Activated CD4-positive, alpha-beta T cell treated with anti-CD3 and anti-CD28 coated beads, Interleukin-2, amount 10 ng/mL, durations not matched to agents 7 days and 5 days (primary cell): ENCODE data around the gene CLDN14. TPM values are rescaled to one million over a fixed set of nuclear protein-coding genes. Genes with fewer than 3 reads are reported as not detected.

Experiments used
- CTCF ChIA-PET: fragments of 350-600 bp; sonication (Branson Sonifier 250); formaldehyde crosslinking; loops from one replicate; lab custom pipeline; 2021; ENCODE audit warnings: antibody characterized with exemption; lab: Charles Lee
- POLR2A ChIA-PET: fragments of 350-600 bp; sonication (Branson Sonifier 250); formaldehyde crosslinking; loops from one replicate; lab custom pipeline; 2021; ENCODE audit warnings: antibody characterized with exemption; lab: Charles Lee
- DNase-seq: peaks from one replicate; pipeline ENCODE4 v3.0.0-alpha.2; 2020
- H3K27ac Mint-ChIP-seq: one replicate; pipeline ENCODE4 v1.8.0; 2021; ENCODE audit warnings: mild to moderate bottlenecking, moderate library complexity, mixed read lengths
- H3K27me3 Mint-ChIP-seq: one replicate; pipeline ENCODE4 v1.8.0; 2021; ENCODE audit warnings: mixed read lengths
- H3K36me3 Mint-ChIP-seq: one replicate; pipeline ENCODE4 v1.8.0; 2021; ENCODE audit warnings: low read depth, mixed read lengths
- H3K4me1 Mint-ChIP-seq: one replicate; pipeline ENCODE4 v1.8.0; 2021; ENCODE audit warnings: mixed read lengths
- H3K4me3 Mint-ChIP-seq: one replicate; pipeline ENCODE4 v1.8.0; 2021; ENCODE audit warnings: mild to moderate bottlenecking, moderate library complexity, mixed read lengths
- H3K9me3 Mint-ChIP-seq: one replicate; pipeline ENCODE4 v1.8.0; 2021; ENCODE audit warnings: mixed read lengths
- total RNA-seq, 2 experiments: library from RNA; stranded (reverse); gene quantifications; one replicate each; pipeline ENCODE4 v1.2.3, GENCODE V29; 2021

The CLDN14 gene, protein sequence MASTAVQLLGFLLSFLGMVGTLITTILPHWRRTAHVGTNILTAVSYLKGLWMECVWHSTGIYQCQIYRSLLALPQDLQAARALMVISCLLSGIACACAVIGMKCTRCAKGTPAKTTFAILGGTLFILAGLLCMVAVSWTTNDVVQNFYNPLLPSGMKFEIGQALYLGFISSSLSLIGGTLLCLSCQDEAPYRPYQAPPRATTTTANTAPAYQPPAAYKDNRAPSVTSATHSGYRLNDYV
- not detected for total RNA-seq

DNA sequence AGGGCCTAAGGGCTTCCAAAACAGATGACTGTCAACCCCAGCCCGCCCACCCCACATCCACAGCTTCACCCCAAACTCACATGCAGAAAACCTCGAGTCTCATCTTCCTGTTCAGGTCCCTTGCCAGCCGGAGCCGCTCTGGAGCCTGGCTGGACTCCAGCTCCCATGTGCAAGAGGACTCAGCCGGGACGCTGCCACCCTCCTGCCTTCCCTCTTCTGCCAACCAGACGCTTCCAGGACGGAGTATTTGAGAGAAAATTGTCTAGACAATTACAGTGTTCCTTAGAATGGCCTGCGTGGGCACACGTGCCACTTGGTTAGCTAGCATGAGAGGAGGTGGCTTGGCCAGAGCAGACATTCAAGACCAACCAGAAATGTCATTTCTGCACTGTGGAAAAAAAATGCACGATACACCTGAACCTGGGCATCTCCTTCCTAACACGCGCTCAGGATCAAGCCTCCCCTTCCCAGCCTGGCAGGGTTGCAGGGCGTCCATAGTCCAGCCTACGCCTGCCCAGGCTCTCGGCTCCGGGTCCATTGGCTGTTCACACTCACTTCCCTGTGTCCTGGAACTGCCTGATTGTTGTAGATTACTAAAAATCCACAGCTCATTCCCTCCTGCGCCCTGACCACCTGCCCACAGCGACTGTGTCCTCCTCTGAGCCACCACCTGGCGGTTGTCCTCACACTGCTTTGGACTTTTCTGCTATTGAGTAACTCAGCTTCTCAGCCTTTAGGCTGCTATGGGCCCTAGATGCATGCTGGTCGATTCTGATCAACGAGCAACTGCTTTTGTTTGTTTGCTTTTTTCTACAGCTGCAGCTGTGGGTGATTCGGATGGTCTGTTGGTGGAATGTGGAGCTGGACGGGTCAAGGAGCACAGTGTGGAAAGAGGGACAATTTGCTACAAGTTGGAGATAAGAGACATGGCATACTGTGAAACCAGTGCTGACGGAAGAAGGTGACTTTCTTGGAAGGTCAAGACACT is at the start of gene CLDN14:
CLDN14 (minus strand) TSS at position 708 of the 988 bp plus-strand sequence. CDS start 18,427 bp downstream, outside the sequence.
- Mint-ChIP-seq H3K4me1 (no peaks in the 10 kb centered on the region), H3K27ac (no peak within 1 kb of the TSS), H3K4me3 (no peak within 1 kb of the TSS), H3K27me3 (peaks cover 4% of the 10 kb centered on the region), H3K36me3 (no peaks in the 10 kb centered on the region), H3K9me3 (no peaks in the 10 kb centered on the region)
- no peak for DNase-seq
- CTCF ChIA-PET: interaction anchor here (0.7 kb wide), 1 partner anchor 1303 kb away, joined by 3 read pairs; no protein-coding TSS in a partner anchor
- POLR2A ChIA-PET: no interaction called here

DNA sequence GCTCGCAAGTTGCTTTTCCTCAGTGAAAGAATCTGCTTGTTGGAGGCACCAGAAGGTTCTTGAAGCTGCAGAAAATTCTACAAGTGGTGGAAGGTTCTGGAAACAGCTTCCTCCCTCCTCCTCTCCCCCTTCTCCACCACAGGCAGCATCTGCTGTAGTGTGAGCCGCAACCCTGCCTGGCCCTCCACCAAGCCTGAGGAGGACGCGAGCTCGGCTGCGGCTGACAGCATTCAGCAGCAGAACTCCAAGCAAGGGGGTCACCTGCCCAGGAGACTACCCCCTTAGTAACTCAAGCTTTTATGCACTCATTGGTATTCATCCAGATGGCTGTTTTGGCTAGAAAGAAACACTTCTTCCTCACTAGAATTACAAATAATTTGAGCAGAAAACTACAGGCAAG is 48.8 kb upstream of the CLDN14 start:
- Mint-ChIP-seq H3K9me3 (no peaks in the 10 kb centered on the region), H3K27me3 (peaks cover 2% of the 10 kb centered on the region), H3K4me1 (no peaks in the 10 kb centered on the region), H3K36me3 (no peaks in the 10 kb centered on the region), H3K4me3 (no peak overlapping the region), H3K27ac (no peak overlapping the region)
- ChIA-PET CTCF (no interaction called here), POLR2A (no interaction called here)
- no peak for DNase-seq

DNA sequence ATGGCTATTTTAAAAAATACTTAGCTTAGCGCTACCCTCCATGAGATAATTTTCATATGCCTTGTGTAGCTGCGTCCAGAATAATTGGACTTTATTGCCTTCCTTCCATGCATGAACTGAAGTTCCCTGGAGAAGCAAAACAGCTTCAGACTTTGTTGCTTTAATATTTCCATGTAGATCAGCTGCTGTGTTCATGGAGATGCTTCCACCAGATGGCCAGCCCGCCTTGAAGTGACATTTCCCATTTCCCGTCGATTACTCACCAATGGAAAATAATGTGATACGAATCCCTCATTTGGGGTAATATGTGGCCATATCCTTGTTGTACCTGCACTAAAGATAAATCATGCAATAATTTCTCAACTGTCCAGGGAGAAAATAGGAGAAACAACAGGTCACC is 47.4 kb upstream of the CLDN14 start:
- DNase-seq: no peak
- H3K4me1 Mint-ChIP-seq: no peaks in the 10 kb centered on the region
- no peak overlapping the region for H3K27ac Mint-ChIP-seq
- no peak overlapping the region for H3K4me3 Mint-ChIP-seq
- POLR2A ChIA-PET: no interaction called here
- H3K36me3 Mint-ChIP-seq: no peaks in the 10 kb centered on the region
- CTCF ChIA-PET: no interaction called here
- peaks cover 2% of the 10 kb centered on the region for H3K27me3 Mint-ChIP-seq
- H3K9me3 Mint-ChIP-seq: no peaks in the 10 kb centered on the region

DNA sequence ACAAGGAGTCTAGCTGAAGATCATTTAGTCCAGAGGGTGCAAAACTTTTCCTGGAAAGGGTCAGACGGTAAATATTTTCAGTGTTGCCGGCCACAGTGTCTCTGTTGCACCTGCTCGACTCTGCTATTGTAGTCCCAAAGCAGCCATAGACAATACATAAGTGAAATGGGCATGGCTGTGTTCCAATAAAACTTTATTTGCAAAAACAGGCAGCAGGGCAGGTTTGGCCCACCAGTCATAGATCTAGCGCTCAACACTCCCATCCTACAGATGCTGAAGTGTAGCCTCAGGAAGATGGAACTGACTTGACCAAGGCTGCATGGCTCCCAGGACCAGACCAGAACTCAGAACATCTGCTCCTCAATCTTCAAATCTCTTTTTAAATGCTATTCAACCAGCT is 46.2 kb upstream of the CLDN14 start:
- Mint-ChIP-seq H3K4me1 (no peaks in the 10 kb centered on the region), H3K27me3 (peaks cover 2% of the 10 kb centered on the region), H3K27ac (no peak overlapping the region), H3K4me3 (no peak overlapping the region), H3K9me3 (peaks cover 2% of the 10 kb centered on the region), H3K36me3 (no peaks in the 10 kb centered on the region)
- ChIA-PET POLR2A (no interaction called here), CTCF (no interaction called here)
- DNase-seq: no peak

DNA sequence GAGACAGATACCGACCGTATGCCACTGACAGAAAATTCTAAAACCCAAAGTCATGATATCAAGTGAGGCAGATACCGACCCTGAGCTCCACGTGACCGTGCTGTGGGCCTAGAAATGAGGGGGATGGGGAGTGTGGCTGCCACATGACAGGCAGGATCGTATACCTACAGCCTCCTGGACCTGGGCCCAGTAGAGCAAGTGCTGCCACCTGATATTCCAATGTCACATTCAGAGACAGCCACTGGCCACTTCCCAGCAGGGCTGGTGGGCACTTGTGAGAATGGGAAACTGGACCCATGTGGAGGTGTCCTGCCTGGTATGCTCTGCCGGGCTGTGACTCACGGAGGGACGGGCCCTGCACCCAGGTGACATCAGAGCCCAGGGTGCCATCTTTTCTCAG is 44.6 kb upstream of the CLDN14 start:
- CTCF ChIA-PET: no interaction called here
- no peaks in the 10 kb centered on the region for H3K27me3 Mint-ChIP-seq

DNA sequence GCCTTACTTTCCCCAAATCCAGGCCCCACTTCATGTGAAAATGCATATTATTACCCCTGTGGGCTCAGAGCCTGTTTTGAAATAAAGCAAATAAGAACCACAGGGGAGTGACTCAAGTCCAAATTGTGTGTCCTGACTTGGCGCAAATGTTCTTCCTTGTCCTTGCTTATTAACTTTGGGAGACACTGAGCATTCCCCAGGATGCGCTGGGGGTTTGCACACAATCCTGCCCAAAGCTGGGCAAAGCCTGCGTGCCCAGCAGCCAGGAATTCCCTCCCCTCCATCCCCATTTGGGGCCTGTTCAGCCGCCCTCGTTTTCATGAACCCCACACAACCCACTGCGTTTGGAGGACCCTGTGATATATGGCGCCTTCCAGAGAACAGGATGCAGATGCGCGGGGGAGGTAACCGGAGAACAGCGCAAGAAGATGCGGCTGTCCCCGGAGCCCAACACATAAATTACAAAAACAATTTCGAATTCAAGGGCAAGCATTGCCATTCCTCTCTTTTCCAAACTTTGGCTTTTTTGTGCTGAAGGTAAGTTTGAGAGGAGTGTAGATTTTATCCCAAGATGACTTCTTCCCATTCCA is 42.4 kb upstream of the CLDN14 start:
- CTCF ChIA-PET: interaction anchor here (0.5 kb wide), 1 partner anchor 108 kb away, joined by 5 read pairs; no protein-coding TSS in a partner anchor
- Mint-ChIP-seq H3K27me3 (no peaks in the 10 kb centered on the region), H3K27ac (no peak overlapping the region), H3K36me3 (no peaks in the 10 kb centered on the region), H3K4me3 (no peak overlapping the region), H3K9me3 (peaks cover 2% of the 10 kb centered on the region), H3K4me1 (no peaks in the 10 kb centered on the region)
- POLR2A ChIA-PET: no interaction called here
- no peak for DNase-seq

More for the DNA sequence above, 44.6 kb upstream of the CLDN14 start:
- Mint-ChIP-seq H3K9me3 (peaks cover 2% of the 10 kb centered on the region), H3K4me3 (no peak overlapping the region), H3K4me1 (no peaks in the 10 kb centered on the region), H3K27ac (no peak overlapping the region), H3K36me3 (no peaks in the 10 kb centered on the region)
- DNase-seq: no peak
- POLR2A ChIA-PET: no interaction called here

DNA sequence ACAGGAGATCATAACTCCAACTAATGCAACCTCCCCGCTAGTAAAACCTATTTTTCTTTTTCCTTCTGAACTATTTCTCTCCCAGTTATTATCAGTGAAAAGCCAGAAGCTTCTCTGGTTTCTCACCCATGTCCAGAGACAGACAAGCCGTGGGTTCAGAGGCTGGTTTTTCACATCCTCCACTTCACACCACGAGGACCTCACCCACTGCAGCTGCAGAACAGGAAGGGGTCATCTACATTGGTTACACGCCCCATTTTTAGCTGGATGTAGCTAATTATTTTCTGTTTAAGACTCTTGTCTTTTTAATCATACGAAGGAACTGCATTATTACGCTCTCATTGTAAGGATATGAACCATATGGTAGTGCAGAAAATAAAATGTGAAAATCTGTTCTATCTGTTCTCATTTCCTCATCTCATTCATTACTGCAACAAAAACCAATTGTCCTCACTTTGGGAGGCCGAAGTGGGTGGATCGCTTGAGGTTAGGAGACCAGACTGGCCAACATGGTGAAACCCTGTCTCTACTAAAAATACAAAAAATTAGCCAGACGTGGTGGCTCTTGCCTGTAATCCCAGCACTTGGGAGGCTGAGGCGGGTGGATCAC is 39.1 kb upstream of the CLDN14 start:
- CTCF ChIA-PET: no interaction called here
- Mint-ChIP-seq H3K9me3 (peaks cover 2% of the 10 kb centered on the region), H3K36me3 (no peaks in the 10 kb centered on the region), H3K27ac (no peak overlapping the region), H3K4me3 (no peak overlapping the region), H3K27me3 (peaks cover 2% of the 10 kb centered on the region), H3K4me1 (no peaks in the 10 kb centered on the region)
- POLR2A ChIA-PET: no interaction called here
- DNase-seq: no peak

DNA sequence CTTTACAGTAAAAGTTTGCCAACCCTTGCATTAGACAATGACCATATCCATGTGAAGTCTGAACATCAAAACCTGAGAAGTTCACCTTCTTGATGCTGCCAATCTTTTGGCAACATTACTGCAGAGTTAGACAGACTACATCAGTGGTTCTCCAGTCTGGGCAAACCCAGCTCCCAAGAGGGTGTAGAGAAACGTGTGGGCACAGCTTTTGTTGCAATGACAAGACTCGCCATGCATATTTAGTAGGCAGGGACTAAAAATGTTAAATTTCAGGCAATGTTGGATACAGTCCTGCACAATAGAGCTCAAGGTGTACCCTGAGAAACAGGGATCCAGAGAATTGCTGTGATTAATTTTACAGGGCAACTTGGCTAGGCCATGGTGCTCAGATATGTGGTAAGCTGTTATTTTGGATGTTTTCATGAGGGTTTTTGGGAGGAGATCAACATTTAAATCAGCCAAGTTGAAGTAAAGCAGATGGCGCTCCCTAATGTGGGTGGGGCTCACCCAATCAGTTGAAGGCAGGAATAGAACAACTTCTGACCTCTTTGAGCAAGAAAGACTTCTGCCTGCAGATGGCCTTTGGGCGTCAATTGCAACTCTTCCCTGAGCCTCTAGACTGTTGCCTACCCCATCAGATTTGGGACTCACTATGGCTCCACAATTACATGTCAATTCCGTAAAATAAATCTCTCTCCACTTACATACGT is 37.6 kb upstream of the CLDN14 start:
- POLR2A ChIA-PET: no interaction called here
- Mint-ChIP-seq H3K4me3 (no peak overlapping the region), H3K36me3 (no peaks in the 10 kb centered on the region), H3K27me3 (peaks cover 3% of the 10 kb centered on the region), H3K9me3 (peaks cover 2% of the 10 kb centered on the region), H3K4me1 (no peaks in the 10 kb centered on the region), H3K27ac (no peak overlapping the region)
- no peak for DNase-seq
- CTCF ChIA-PET: no interaction called here

DNA sequence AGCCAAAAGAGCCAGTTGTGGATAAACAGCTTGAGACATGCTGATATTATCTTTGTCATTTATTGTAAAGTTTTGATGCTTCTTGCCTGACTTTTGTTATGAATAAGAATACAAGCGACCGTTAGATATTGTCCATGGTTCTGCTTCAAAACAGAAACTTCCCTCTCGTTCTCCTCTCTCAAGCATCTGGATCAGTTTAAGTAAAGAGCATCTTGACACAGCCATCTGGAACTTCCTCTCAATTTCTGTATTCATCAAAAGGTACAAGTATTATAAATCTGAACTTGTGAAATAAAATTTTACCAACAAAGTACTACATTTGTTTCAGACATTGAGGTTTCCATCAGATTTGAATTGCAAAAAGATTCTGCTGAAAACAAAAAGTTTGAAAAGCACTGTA is 36.4 kb upstream of the CLDN14 start:
- Mint-ChIP-seq H3K27me3 (peaks cover 10% of the 10 kb centered on the region), H3K4me3 (no peak overlapping the region), H3K9me3 (no peaks in the 10 kb centered on the region), H3K27ac (no peak overlapping the region), H3K36me3 (no peaks in the 10 kb centered on the region), H3K4me1 (peaks cover 3% of the 10 kb centered on the region)
- CTCF ChIA-PET: no interaction called here
- no peak for DNase-seq
- POLR2A ChIA-PET: no interaction called here

DNA sequence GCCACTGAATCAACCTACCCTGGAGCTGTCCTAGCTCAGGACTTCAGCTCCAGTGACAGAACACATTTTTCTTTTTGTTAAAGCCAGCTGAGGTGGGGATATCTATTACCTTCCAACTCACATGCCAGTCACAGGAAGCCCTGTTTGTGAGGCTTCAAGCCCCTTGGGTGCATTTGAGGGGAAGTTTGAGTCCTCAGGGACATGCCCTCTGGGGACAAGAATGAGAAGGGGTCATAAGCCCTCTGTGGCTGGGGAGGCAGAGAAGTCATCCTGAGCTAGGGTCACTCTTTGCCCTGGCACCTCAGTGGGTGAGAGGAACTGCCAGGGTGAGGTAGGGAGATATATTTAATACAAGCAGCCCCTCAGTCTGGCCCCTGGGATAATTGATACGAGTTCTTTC is 33.5 kb upstream of the CLDN14 start:
- Mint-ChIP-seq H3K9me3 (no peaks in the 10 kb centered on the region), H3K27me3 (peaks cover 10% of the 10 kb centered on the region), H3K27ac (no peak overlapping the region), H3K36me3 (no peaks in the 10 kb centered on the region), H3K4me3 (no peak overlapping the region), H3K4me1 (peaks cover 5% of the 10 kb centered on the region)
- ChIA-PET POLR2A (no interaction called here), CTCF (no interaction called here)
- DNase-seq: no peak

DNA sequence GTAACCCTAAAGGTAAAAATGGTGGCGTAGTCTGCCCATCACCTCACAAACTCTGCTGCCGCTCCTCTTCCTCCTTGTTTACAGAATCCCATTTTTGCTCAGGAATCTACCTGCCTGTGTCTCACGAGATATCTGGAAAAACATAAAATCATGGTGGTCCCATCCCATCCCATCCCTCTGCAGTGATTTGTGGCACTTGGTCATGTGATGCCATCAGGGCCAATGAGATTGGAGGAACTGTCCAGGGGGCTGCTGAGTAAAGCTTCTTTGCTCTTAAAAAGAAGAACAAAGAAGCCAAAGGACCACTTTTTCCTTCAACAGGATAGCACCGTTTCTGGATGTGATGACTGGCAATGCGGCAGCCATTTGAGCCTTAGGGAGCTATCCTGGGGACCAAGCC is 33.0 kb upstream of the CLDN14 start:
- Mint-ChIP-seq H3K9me3 (no peaks in the 10 kb centered on the region), H3K27me3 (peaks cover 10% of the 10 kb centered on the region), H3K27ac (no peak overlapping the region), H3K4me1 (peaks cover 5% of the 10 kb centered on the region), H3K4me3 (no peak overlapping the region), H3K36me3 (no peaks in the 10 kb centered on the region)
- no peak for DNase-seq
- ChIA-PET POLR2A (no interaction called here), CTCF (no interaction called here)

DNA sequence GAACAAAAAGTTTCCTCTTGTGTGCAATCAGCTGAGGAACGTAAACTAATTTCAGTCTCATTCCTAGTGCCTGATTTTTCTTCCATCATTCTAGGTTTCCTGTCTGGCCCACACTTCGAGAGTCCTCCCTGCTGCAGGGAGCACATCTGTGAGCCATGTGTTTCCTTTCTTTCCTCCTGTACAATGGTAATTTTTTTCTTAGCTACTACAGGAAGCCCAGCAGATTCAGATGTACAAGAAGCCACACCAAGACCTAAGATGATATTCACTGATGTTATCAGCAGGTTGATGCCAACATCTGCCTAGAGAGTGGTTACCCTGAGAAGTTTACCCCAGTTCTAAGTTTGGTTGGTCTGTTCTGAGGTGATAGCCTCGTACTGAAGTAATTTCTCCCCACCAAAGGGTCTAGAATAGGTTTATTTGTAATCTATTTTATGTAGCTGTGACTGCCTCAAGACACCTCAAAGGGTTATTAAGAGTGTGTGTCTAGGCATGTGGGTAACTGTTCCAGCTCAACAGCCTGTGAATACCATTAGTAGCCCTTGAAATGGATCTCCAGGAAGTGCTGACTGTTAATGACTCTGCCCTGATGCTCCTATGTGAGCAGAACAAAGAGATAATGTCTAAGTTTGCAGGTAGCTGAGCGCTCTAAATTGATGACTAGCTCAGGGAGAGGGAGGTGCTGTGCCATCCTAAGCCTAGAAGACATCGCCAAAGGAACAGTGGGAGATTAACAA is 31.7 kb upstream of the CLDN14 start:
- DNase-seq: no peak
- Mint-ChIP-seq H3K27ac (no peak overlapping the region), H3K4me3 (no peak overlapping the region), H3K9me3 (no peaks in the 10 kb centered on the region), H3K36me3 (no peaks in the 10 kb centered on the region), H3K4me1 (peaks cover 5% of the 10 kb centered on the region), H3K27me3 (peaks cover 10% of the 10 kb centered on the region)
- POLR2A ChIA-PET: no interaction called here
- CTCF ChIA-PET: interaction anchor here (1.0 kb wide), 1 partner anchor 86 kb away, joined by 3 read pairs; no protein-coding TSS in a partner anchor
